H1 (cell line): ENCODE results near the gene DGKK. TPM values are rescaled to one million over a fixed set of nuclear protein-coding genes. Genes with fewer than 3 reads are reported as not detected.

ENCODE experiments used
- CTCF ChIA-PET: fragments of 300-600 bp; sonication (Branson Sonifier 250); formaldehyde crosslinking; loops from one replicate; lab custom pipeline; 2021; ENCODE audit not compliant: partially characterized antibody; lab: Charles Lee
- POLR2A ChIA-PET: fragments of 300-600 bp; sonication (Branson Sonifier 250); formaldehyde crosslinking; loops from one replicate; lab custom pipeline; 2021; ENCODE audit warnings: inconsistent platforms; ENCODE audit not compliant: partially characterized antibody; lab: Charles Lee
- DNase-seq, 2 experiments: peaks; one replicate each; pipeline versions ENCODE4 v3.0.0 to v3.0.0-alpha.2; 2010 to 2022; ENCODE audit warnings: low spot score in 2 of 2, low read depth in 1 of 2, mixed read lengths in 1 of 2
- FAIRE-seq: peaks from 2 replicates; lab custom pipeline; 2011; peaks lifted over from hg19 to GRCh38; lab: Jason Lieb, UNC
- H2AFZ ChIP-seq: 2 replicates; pipeline ENCODE4 v1.8.1; 2012; ENCODE audit warnings: low read length, inconsistent platforms
- H2AK5ac ChIP-seq: 2 replicates; pipeline ENCODE4 v1.6.1; 2013; ENCODE audit warnings: low read depth, low read length
- H2BK120ac ChIP-seq: replicated peaks from 2 replicates; pipeline ENCODE3; 2013; ENCODE audit warnings: low read depth, low read length, inconsistent platforms
- H2BK12ac ChIP-seq: 2 replicates; pipeline ENCODE4 v1.6.1; 2013; ENCODE audit warnings: low read depth, low read length
- H2BK15ac ChIP-seq: 2 replicates; pipeline ENCODE4 v1.6.1; 2013; ENCODE audit warnings: low read length
- H2BK20ac ChIP-seq: 2 replicates; pipeline ENCODE4 v1.6.1; 2013; ENCODE audit warnings: low read length
- H2BK5ac ChIP-seq: 2 replicates; pipeline ENCODE4 v1.6.1; 2013; ENCODE audit warnings: low read depth, low read length
- H3K14ac ChIP-seq: 2 replicates; pipeline ENCODE4 v1.6.1; 2013; ENCODE audit warnings: inconsistent platforms; ENCODE audit not compliant: insufficient read length
- H3K18ac ChIP-seq: 2 replicates; pipeline ENCODE4 v1.6.1; 2013; ENCODE audit warnings: low read length; ENCODE audit errors: extremely low read depth
- H3K23ac ChIP-seq: 2 replicates; pipeline ENCODE4 v1.6.1; 2013; ENCODE audit warnings: inconsistent platforms; ENCODE audit not compliant: insufficient read length
- H3K23me2 ChIP-seq: 2 replicates; pipeline ENCODE4 v1.6.1; 2013; ENCODE audit warnings: low read depth, low read length
- H3K27ac ChIP-seq: 2 replicates; pipeline ENCODE4 v1.6.1; 2011; ENCODE audit warnings: low read depth, low read length, inconsistent platforms
- H3K27me3 ChIP-seq, 4 experiments: replicated peaks in 1 of 4; 1 replicate in 1 of 4; 2 replicates in 3 of 4; pipeline versions ENCODE4 v1.6.1 to v1.8.1; 2011 to 2013; ENCODE audit warnings: low read length in 3 of 4, mild to moderate bottlenecking in 3 of 4, inconsistent platforms in 2 of 4, mixed read lengths in 2 of 4, moderate library complexity in 1 of 4; ENCODE audit not compliant: control insufficient read depth in 3 of 4, insufficient read depth in 3 of 4; ENCODE audit errors: extremely low read depth in 1 of 4
- H3K36me3 ChIP-seq, 4 experiments: 2 replicates each; pipeline versions ENCODE4 v1.6.1 to v1.8.1; 2011 to 2013; ENCODE audit warnings: mild to moderate bottlenecking in 4 of 4, low read length in 3 of 4, moderate library complexity in 2 of 4, control low read depth in 1 of 4, inconsistent platforms in 1 of 4; ENCODE audit not compliant: insufficient read depth in 4 of 4, control insufficient read depth in 2 of 4
- H3K4ac ChIP-seq: replicated peaks from 2 replicates; pipeline ENCODE3; 2013; ENCODE audit warnings: low read length, low read depth, mixed read lengths, inconsistent platforms; ENCODE audit not compliant: insufficient read length
- H3K4me1 ChIP-seq, 4 experiments: replicated peaks in 1 of 4; 1 replicate in 1 of 4; 2 replicates in 3 of 4; pipeline versions ENCODE4 v1.6.1 to v1.8.1; 2011 to 2013; ENCODE audit warnings: low read length in 3 of 4, inconsistent platforms in 2 of 4, mixed read lengths in 1 of 4; ENCODE audit not compliant: insufficient read depth in 4 of 4, control insufficient read depth in 3 of 4
- H3K4me2 ChIP-seq, 2 experiments: 2 replicates each; pipeline versions ENCODE4 v1.6.1 to v1.8.1; 2011 to 2013; ENCODE audit warnings: low read depth in 2 of 2, low read length in 2 of 2, control low read depth in 1 of 2, inconsistent platforms in 1 of 2, mild to moderate bottlenecking in 1 of 2; ENCODE audit not compliant: insufficient read depth in 1 of 2
- H3K4me3 ChIP-seq, 4 experiments: fragments of 200-600, 300-600 bp in 1 of 4; sonication (generic), shearing (Covaris generic), sonication (Bioruptor Twin) in 1 of 4; 2 replicates each; pipeline versions ENCODE4 v1.5.1 to v1.8.1; 2011 to 2016; ENCODE audit warnings: low read length in 4 of 4, low read depth in 3 of 4, control low read depth in 2 of 4, inconsistent platforms in 2 of 4, mild to moderate bottlenecking in 2 of 4, mixed read lengths in 1 of 4, moderate library complexity in 1 of 4; ENCODE audit not compliant: insufficient read depth in 2 of 4; ENCODE audit errors: extremely low read depth in 1 of 4
- H3K56ac ChIP-seq: replicated peaks from 2 replicates; pipeline ENCODE3; 2013; ENCODE audit warnings: low read depth, mild to moderate bottlenecking, mixed read lengths, low read length, inconsistent platforms; ENCODE audit not compliant: insufficient read length
- H3K79me1 ChIP-seq: 2 replicates; pipeline ENCODE4 v1.6.1; 2013; ENCODE audit warnings: low read depth, low read length, control low read depth
- H3K79me2 ChIP-seq, 2 experiments: 2 replicates each; pipeline versions ENCODE4 v1.6.1 to v1.8.1; 2012 to 2013; ENCODE audit warnings: low read length in 2 of 2, mild to moderate bottlenecking in 2 of 2, inconsistent platforms in 1 of 2; ENCODE audit not compliant: insufficient read depth in 2 of 2, control insufficient read depth in 1 of 2
- H3K9ac ChIP-seq, 4 experiments: replicated peaks in 1 of 4; 1 replicate in 1 of 4; 2 replicates in 3 of 4; pipeline versions ENCODE4 v1.6.1 to v1.8.1; 2011 to 2013; ENCODE audit warnings: low read depth in 3 of 4, low read length in 3 of 4, control low read depth in 2 of 4, mild to moderate bottlenecking in 2 of 4, moderate library complexity in 2 of 4, inconsistent platforms in 1 of 4; ENCODE audit errors: extremely low read depth in 1 of 4
- H3K9me3 ChIP-seq, 2 experiments: 2 replicates each; pipeline versions ENCODE4 v1.6.1 to v1.8.1; 2012 to 2013; ENCODE audit warnings: mild to moderate bottlenecking in 2 of 2, moderate library complexity in 2 of 2, control low read depth in 1 of 2, inconsistent platforms in 1 of 2, low read depth in 1 of 2, low read length in 1 of 2, mixed read lengths in 1 of 2; ENCODE audit not compliant: insufficient read depth in 2 of 2
- H4K20me1 ChIP-seq, 2 experiments: replicated peaks in 1 of 2; 2 replicates each; pipeline versions ENCODE3 to v1.8.1; 2011 to 2013; ENCODE audit warnings: inconsistent platforms in 2 of 2, low read length in 2 of 2, mild to moderate bottlenecking in 1 of 2; ENCODE audit not compliant: insufficient read depth in 2 of 2, control insufficient read depth in 1 of 2
- H4K5ac ChIP-seq: 2 replicates; pipeline ENCODE4 v1.6.1; 2013; ENCODE audit warnings: low read length, low read depth, mixed read lengths, inconsistent platforms; ENCODE audit not compliant: insufficient read length
- H4K8ac ChIP-seq: 2 replicates; pipeline ENCODE4 v1.8.0; 2013; ENCODE audit warnings: mild to moderate bottlenecking, moderate library complexity, low read length, inconsistent platforms; ENCODE audit not compliant: insufficient read depth; ENCODE audit errors: extremely low read depth
- H4K91ac ChIP-seq: replicated peaks from 2 replicates; pipeline ENCODE3; 2013; ENCODE audit warnings: low read length, mixed read lengths, inconsistent platforms; ENCODE audit not compliant: insufficient read length
- ZNF274 ChIP-seq: IDR thresholded peaks from 2 replicates; pipeline ENCODE4 v1.7.0; 2012; ENCODE audit warnings: low read length, borderline replicate concordance; ENCODE audit errors: extremely low read depth
- whole genome bisulfite sequencing, 2 experiments: shearing (Covaris generic) in 1 of 2; methylation state at CpG; one replicate each; pipeline versions ENCODE4 v1.1.6 to v1.1.7; 2013 to 2015; ENCODE audit warnings: low lambda C conversion rate in 2 of 2, mixed read lengths in 2 of 2, inconsistent platforms in 1 of 2, low coverage in 1 of 2, missing lambda C conversion rate in 1 of 2; ENCODE audit not compliant: insufficient replicate concordance in 2 of 2, insufficient coverage in 1 of 2, insufficient read length in 1 of 2; ENCODE audit errors: extremely low coverage in 1 of 2, missing lambda C conversion rate in 1 of 2; 5-methylcytosine and 5-hydroxymethylcytosine counted together
- polyA plus RNA-seq, 7 experiments: library from polyadenylated mRNA; depleted of rRNA in 3 of 7; stranded (reverse) in 5 of 7; unstranded in 2 of 7; fragments of >200 nt in 5 of 7; fragments of 200-250 nt in 2 of 7; gene quantifications; 1 replicate in 5 of 7; 2 replicates in 1 of 7; 4 replicates in 1 of 7; pipeline versions ENCODE4 v1.2.1 to v1.2.3, GENCODE V29; 2011 to 2013; ENCODE audit warnings: missing spikeins in 2 of 7, mixed read lengths in 2 of 7
- total RNA-seq: library from RNA; stranded (reverse); fragmentation: NEBNext Ultra II Directional; extraction: Animal tissue kit (Norgen Biotek cat#: 25700); gene quantifications from 2 replicates; pipeline ENCODE4 v1.2.1, GENCODE V29; 2021

DGKK gene
- total and polyA plus RNA-seq, 2 of the 8 experiments (the other 6 are each of a cell fraction or from before 2014, with no cell fraction given), result 4.9 to 19.2 TPM

GRCh38 chrX:50471390-50471789 lies 765 bp upstream of the DGKK start:
- H3K4ac ChIP-seq, result no peak overlapping the region
- H4K5ac ChIP-seq, result no peak overlapping the region
- H3K23ac ChIP-seq, result no peak overlapping the region
- peaks cover 0 to 3% of the 10 kb centered on the region in 2 experiments for H4K20me1 ChIP-seq
- H2BK12ac ChIP-seq, result no peak overlapping the region
- CTCF ChIA-PET, result interaction anchor here (0.5 kb wide), 1 partner anchor 126 kb away, joined by 3 read pairs; no protein-coding TSS in a partner anchor
- H2BK15ac ChIP-seq, result no peak overlapping the region
- no peak overlapping the region for H2BK20ac ChIP-seq
- H3K79me2 ChIP-seq, result no peaks in the 10 kb centered on the region
- H4K8ac ChIP-seq, result no peak overlapping the region
- H3K27ac ChIP-seq, result no peak overlapping the region
- no peaks in the 10 kb centered on the region for H3K79me1 ChIP-seq
- H3K23me2 ChIP-seq, result peaks cover 17% of the 10 kb centered on the region; the same call in 1 of the 2 replicates
- no peak overlapping the region for H3K14ac ChIP-seq
- no peak overlapping the region for H3K9ac ChIP-seq
- H3K4me2 ChIP-seq, result peak overlapping the region; percentile 66 to 99
- no peak overlapping the region for H2AFZ ChIP-seq
- no peaks in the 10 kb centered on the region for H3K9me3 ChIP-seq
- peaks cover 1 to 38% (median 29%) of the 10 kb centered on the region in 4 experiments; a peak in 6 of 7 replicates for H3K27me3 ChIP-seq
- H3K36me3 ChIP-seq, result no peaks in the 10 kb centered on the region
- H3K56ac ChIP-seq, result no peak overlapping the region
- peak overlapping the region; percentile 35 to 70 (median 42); a peak in 7 of 8 replicates for H3K4me3 ChIP-seq
- WGBS, 2 experiments, result 0% methylated on average over 6 of the region's 23 CpGs; no CpG with 5 or more reads in 1 of the 2 experiments
- no peak for DNase-seq
- no peak overlapping the region for H2BK5ac ChIP-seq
- H4K91ac ChIP-seq, result no peak overlapping the region
- no peak overlapping the region for H2AK5ac ChIP-seq
- H3K4me1 ChIP-seq, result peaks cover 0 to 10% (median 2%) of the 10 kb centered on the region in 4 experiments; a peak in 3 of 7 replicates
- POLR2A ChIA-PET, result interaction anchor here (1.5 kb wide), 1 partner anchor 11 kb away, joined by 3 read pairs; no protein-coding TSS in a partner anchor
- H3K18ac ChIP-seq, result no peak overlapping the region
- H2BK120ac ChIP-seq, result no peak overlapping the region
- no peak for FAIRE-seq
- TF ChIP-seq ZNF274, result no peak
